ENCODE data around the gene ITGA11. TPM values are rescaled to one million over a fixed set of nuclear protein-coding genes. Genes with fewer than 3 reads are reported as not detected.

ITGA11 gene
- total RNA-seq, 1 experiment from 2014 or later, result 0.70 TPM

GRCh38 chr15:68404056-68404798 lies 27.7 kb downstream of the ITGA11 start:
- H3K79me2 ChIP-seq (ENCODE audit: low read depth), result no peaks in the 10 kb centered on the region
- CTCF ChIA-PET, result no interaction called here
- TF ChIP-seq EZH2 (IDR thresholded peaks at IDR 0.05; ENCODE audit: low read depth), result no peak
- no peak for TF ChIP-seq CTCF (conservative IDR thresholded peaks at IDR 0.05)

GRCh38 chr15:68403161-68403941 lies 28.6 kb downstream of the ITGA11 start:
- Histone ChIP-seq H3K9me3 (ENCODE audit: insufficient read depth, low read depth) (peaks cover 5% of the 10 kb centered on the region; the same call in 1 of the 2 replicates), H3K27ac (no peak overlapping the region), H3F3A (ENCODE audit: insufficient read depth, low read depth) (peaks cover 8% of the 10 kb centered on the region; the same call in 1 of the 2 replicates), H3K4me2 (no peak overlapping the region), H3K4me3 (no peak overlapping the region), H3K36me3 (ENCODE audit: low read depth) (no peaks in the 10 kb centered on the region), H3K9me2 (ENCODE audit: insufficient read depth) (no peaks in the 10 kb centered on the region), H4K20me1 (ENCODE audit: insufficient read depth) (no peaks in the 10 kb centered on the region), H3K27me3 (ENCODE audit: insufficient read depth, low read depth) (no peaks in the 10 kb centered on the region), H3K79me2 (ENCODE audit: low read depth) (no peaks in the 10 kb centered on the region), H3K4me1 (replicated peaks; ENCODE audit: insufficient read depth) (peaks cover 8% of the 10 kb centered on the region), H2AFZ (no peak overlapping the region)
- POLR2A ChIA-PET (ENCODE audit: unreplicated experiment), result no interaction called here
- no TSS peak for BruUV-seq (replicated peaks)
- DNase-seq, result no peak
- TF ChIP-seq CTCF (conservative IDR thresholded peaks at IDR 0.05), result no peak
- no peak for TF ChIP-seq EZH2 (IDR thresholded peaks at IDR 0.05; ENCODE audit: low read depth)
- CTCF ChIA-PET, result no interaction called here
- intact Hi-C loops (cut with micrococcal nuclease; ENCODE audit: unreplicated experiment), result no loop called here

More at GRCh38 chr15:68404056-68404798, 27.7 kb downstream of the ITGA11 start:
- Histone ChIP-seq H3K4me2 (no peak overlapping the region), H3K4me1 (replicated peaks; ENCODE audit: insufficient read depth) (peaks cover 8% of the 10 kb centered on the region), H3F3A (ENCODE audit: insufficient read depth, low read depth) (peaks cover 8% of the 10 kb centered on the region; the same call in 1 of the 2 replicates), H3K27ac (no peak overlapping the region), H3K9me3 (ENCODE audit: insufficient read depth, low read depth) (peaks cover 2% of the 10 kb centered on the region; the same call in 1 of the 2 replicates), H3K27me3 (ENCODE audit: insufficient read depth, low read depth) (no peaks in the 10 kb centered on the region), H2AFZ (no peak overlapping the region), H3K4me3 (no peak overlapping the region), H3K36me3 (ENCODE audit: low read depth) (no peaks in the 10 kb centered on the region), H4K20me1 (ENCODE audit: insufficient read depth) (no peaks in the 10 kb centered on the region), H3K9me2 (ENCODE audit: insufficient read depth) (no peaks in the 10 kb centered on the region)
- no TSS peak for BruUV-seq (replicated peaks)
- intact Hi-C loops (cut with micrococcal nuclease; ENCODE audit: unreplicated experiment), result no loop called here
- no peak for DNase-seq
- POLR2A ChIA-PET (ENCODE audit: unreplicated experiment), result no interaction called here

GRCh38 chr15:68402432-68403160 lies 29.4 kb downstream of the ITGA11 start:
- Histone ChIP-seq H3K4me2 (no peak overlapping the region), H3K79me2 (ENCODE audit: low read depth) (no peaks in the 10 kb centered on the region), H4K20me1 (ENCODE audit: insufficient read depth) (no peaks in the 10 kb centered on the region), H3K4me1 (replicated peaks; ENCODE audit: insufficient read depth) (peaks cover 8% of the 10 kb centered on the region), H3K36me3 (ENCODE audit: low read depth) (no peaks in the 10 kb centered on the region), H3K4me3 (no peak overlapping the region), H3F3A (ENCODE audit: insufficient read depth, low read depth) (peaks cover 8% of the 10 kb centered on the region; the same call in 1 of the 2 replicates), H2AFZ (no peak overlapping the region), H3K27ac (no peak overlapping the region), H3K27me3 (ENCODE audit: insufficient read depth, low read depth) (no peaks in the 10 kb centered on the region), H3K9me2 (ENCODE audit: insufficient read depth) (no peaks in the 10 kb centered on the region), H3K9me3 (ENCODE audit: insufficient read depth, low read depth) (peaks cover 5% of the 10 kb centered on the region; the same call in 1 of the 2 replicates)
- intact Hi-C loops (cut with micrococcal nuclease; ENCODE audit: unreplicated experiment), result no loop called here
- no TSS peak for BruUV-seq (replicated peaks)
- TF ChIP-seq EZH2 (IDR thresholded peaks at IDR 0.05; ENCODE audit: low read depth), result no peak
- TF ChIP-seq CTCF (conservative IDR thresholded peaks at IDR 0.05), result no peak
- DNase-seq, result no peak
- ChIA-PET CTCF (no interaction called here), POLR2A (ENCODE audit: unreplicated experiment) (no interaction called here)

Data from PC-9 (cell line).